HG03064 (cell line): ENCODE results near the gene DCUN1D2.

Experiments
- ATAC-seq: cut with Tn5 transposase; IDR thresholded peaks from one replicate; pipeline ENCODE4 v1.9.1; 2021; ENCODE audit warnings: low read depth; ENCODE audit not compliant: unreplicated experiment

DCUN1D2 gene

GRCh38 chr13:113413898-113414282 lies 76.6 kb downstream of the DCUN1D2 start:
- no peak for ATAC-seq

DNA sequence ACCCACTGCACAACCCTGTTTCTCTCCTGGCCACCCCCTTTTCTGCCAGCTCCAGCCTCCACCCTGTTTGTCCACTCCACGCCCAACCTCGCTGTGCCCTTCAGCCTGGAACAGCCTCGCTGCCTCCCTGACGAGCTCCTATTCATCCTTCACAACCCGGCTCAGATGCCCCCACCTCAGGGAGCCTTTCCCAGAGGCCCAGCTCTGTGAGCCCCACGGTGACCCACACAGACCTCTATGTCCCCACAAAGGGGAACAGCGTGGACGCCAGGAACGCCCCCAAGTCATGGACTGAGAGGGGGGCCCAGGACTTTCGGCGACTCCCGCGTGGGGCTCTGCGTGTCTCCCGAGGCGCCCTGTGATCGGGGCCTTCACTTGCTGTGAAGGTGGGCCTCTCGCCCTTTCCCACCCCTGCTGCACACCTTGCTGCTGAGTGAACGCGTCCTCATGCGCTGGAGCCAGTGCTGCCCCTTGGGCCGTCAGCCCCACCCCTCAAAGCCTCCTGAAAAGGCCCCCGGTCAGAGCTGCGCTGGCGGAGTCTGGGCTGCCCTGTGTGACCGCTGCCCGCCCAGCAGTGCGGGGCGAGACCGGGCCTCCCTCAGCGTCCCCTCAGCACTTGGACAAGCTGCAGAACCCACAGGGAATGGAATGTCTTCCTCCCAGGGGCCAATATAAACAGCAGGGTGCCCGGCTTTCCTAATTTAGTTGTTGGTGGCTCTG lies 77.2 kb downstream of the DCUN1D2 start:
- ATAC-seq: no peak

DNA sequence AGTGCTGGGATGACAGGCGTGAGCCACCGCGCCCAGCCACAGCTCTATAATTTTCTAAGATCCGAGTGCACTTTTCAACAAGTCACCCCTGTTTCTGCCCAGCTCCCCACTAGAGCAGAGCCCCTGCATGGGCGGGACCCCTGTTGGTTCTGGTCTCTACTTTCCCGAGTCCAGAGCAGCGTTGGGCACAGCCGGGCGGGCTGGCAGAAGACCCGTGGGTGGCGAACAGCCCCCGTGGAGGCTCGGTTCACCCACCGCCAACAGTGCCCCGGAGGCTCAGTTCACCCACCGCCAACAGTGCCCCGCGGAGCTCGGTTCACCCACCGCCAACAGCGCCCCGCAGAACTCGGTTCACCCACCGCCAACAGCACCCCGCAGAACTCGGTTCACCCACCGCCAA lies 78.1 kb downstream of the DCUN1D2 start:
- ATAC-seq: no peak

DNA sequence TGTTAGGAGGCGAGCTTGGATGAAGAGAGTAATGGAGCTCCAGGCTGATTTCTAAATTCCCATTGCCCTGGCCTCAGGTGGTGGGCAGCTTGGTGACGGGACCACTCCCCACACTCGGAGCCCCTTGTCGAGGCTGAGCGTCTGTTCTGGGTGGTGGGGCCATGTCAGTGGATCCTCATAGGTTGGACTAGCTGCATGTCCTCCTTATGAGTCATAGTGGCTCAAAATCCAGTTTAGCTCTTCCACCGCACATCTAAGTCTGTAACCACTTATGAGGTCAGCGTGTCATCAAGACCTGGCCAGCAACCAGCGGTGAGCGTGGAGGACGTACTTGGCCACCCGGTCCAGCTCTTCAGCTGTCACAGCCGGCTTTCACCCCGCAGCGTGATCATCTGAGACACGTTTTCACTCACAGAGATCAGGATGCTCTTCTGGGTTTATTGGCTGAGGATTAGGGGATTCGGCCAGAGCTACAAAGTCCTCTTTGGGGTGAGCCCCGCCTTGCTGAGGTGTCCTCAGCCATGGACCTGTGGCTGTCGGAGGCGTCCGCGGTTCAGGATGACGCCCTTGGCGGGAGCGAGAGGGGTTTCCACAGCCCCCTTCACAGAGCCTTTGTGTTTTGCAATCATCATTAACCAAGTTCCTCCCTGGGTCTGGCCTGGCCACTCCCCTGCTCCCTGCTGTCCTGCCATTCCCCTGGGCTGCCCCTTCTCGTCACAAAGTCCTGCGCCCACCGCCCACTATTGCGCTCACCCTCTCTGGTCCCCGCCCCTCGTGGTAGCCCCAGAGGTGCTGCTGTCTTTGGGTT lies 79.1 kb downstream of the DCUN1D2 start:
- ATAC-seq: no peak

DNA sequence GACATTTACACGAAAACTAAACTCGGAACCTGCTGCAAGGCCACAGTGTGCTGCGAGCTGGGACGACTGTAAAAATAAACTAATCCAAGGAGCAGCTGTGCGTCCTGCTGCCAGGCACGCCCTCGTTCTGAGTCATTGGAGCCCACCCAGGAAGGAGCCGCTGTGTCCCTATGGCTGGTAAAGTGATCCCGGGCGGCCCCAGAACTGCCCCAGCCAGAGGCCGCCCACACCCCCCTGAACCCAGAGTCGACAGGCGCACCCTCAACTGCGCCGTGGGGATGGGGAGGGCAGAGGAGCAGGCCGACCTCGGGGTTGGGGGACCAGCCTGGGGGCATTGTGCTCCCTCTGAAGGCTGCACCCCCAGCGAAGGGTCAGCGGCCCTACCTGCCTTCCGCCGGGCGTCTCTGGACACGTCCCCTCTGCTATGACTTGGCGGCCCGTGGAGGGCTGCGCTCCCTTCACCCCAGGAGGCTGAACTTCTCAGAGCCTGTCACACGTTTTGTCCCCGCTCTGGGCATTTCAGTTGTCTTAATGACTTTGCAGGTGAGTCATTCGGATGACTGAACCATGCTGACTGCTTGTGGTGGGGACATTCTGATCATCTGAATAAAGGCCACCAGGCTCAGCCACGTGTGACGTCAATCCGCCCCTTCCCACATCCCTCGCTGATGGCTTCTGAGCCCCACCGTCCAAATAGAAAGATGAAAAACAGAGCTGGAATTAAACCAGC lies 79.9 kb downstream of the DCUN1D2 start:
- no peak for ATAC-seq

GRCh38 chr13:113408562-113408961 lies 81.9 kb downstream of the DCUN1D2 start:
- ATAC-seq: no peak

DNA sequence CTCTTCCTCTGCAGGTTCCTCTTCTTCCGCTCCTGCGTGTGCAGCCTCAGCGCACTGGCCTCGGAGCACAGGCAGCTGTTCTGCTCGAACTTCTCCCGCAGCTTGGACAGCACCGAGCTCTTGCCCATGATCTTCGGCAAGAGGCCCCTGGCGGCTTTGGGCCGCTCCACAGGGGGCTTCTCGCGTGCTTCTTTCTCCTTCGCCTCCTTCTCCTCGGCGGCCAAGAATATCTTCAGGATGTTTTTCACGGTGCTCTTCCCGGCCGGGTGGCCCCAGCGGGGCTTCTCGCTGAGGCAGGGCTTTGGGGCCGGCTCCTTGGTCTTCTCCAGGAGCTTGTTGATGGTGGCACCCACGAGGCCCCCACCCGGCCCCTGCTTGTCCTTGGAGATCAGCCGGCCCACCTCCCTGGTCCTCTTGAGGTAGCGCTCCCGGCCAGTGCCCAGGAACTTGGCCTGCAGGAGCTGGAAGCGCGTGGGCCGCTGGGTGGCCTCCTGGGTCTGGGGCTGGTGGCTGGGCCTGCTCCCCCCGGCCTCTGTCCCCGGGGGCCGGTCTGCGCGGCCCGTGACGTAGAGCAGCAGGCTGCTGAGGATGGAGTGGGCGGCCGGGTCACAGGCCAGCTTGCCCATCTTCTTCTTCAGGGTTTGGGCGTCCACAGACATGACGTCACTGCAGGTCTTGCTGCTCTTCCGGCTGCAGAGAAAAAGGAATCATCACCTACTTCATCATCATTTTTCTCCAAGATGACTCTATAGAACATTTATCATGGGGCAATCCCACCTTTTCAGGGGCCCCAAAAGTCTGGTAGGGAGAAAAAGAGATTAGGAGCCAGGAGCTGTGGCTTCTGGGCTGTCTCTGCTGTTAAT lies 82.7 kb downstream of the DCUN1D2 start:
- ATAC-seq: no peak

- no peak for ATAC-seq
These were observed 83.4 kb downstream of the DCUN1D2 start for GRCh38 chr13:113407103-113407530.

- no peak for ATAC-seq
These were observed 84.0 kb downstream of the DCUN1D2 start for GRCh38 chr13:113406321-113407102.
